Right atrium auricular region (tissue), 2 donors: Measurements from ENCODE around the gene ACOX3. TPM values are rescaled to one million over a fixed set of nuclear protein-coding genes. Genes with fewer than 3 reads are reported as not detected.

Experiments used
- DNase-seq: peaks from one replicate; pipeline ENCODE4 v3.0.0-alpha.2; 2019; ENCODE audit warnings: low spot score
- H3K27ac ChIP-seq, 2 donors: fragments of 200-600 bp; sonication (generic); 1 replicate in 1 of 2; 2 replicates in 1 of 2; pipeline ENCODE4 v1.5.1; 2016 to 2019
- H3K27me3 ChIP-seq, 2 donors: fragments of 200-600 bp; sonication (generic); one replicate each; pipeline versions ENCODE4 v1.5.1 to v1.6.0; 2017 to 2019
- H3K36me3 ChIP-seq: fragments of 200-600 bp; sonication (generic); one replicate; pipeline ENCODE4 v1.5.1; 2016
- H3K4me1 ChIP-seq, 2 donors: fragments of 200-600 bp; sonication (generic); one replicate each; pipeline versions ENCODE4 v1.5.1 to v1.6.0; 2017 to 2019
- H3K4me3 ChIP-seq, 2 donors: fragments of 200-600 bp; sonication (generic); 1 replicate in 1 of 2; 2 replicates in 1 of 2; pipeline ENCODE4 v1.5.1; 2017 to 2019; ENCODE audit warnings: mild to moderate bottlenecking in 1 of 2, moderate library complexity in 1 of 2
- H3K9me3 ChIP-seq, 2 donors: fragments of 200-600 bp; sonication (generic); one replicate each; pipeline ENCODE4 v1.5.1; 2019
- total RNA-seq, 2 donors: library from RNA; depleted of rRNA; stranded (reverse); fragments of >200 nt; gene quantifications; one replicate each; pipeline ENCODE4 v1.1.0, GENCODE V29; 2016
- TF ChIP-seq, protein P1 (sequence below), 2 donors: fragments of 200-600 bp; sonication (generic); IDR thresholded peaks; one replicate each; pipeline ENCODE4 v1.5.1; 2019; ENCODE audit warnings: antibody characterized with exemption in 2 of 2

The ACOX3 gene
- total RNA-seq, 2 donors from 2014 or later, result 66.9 to 68.8 TPM

DNA sequence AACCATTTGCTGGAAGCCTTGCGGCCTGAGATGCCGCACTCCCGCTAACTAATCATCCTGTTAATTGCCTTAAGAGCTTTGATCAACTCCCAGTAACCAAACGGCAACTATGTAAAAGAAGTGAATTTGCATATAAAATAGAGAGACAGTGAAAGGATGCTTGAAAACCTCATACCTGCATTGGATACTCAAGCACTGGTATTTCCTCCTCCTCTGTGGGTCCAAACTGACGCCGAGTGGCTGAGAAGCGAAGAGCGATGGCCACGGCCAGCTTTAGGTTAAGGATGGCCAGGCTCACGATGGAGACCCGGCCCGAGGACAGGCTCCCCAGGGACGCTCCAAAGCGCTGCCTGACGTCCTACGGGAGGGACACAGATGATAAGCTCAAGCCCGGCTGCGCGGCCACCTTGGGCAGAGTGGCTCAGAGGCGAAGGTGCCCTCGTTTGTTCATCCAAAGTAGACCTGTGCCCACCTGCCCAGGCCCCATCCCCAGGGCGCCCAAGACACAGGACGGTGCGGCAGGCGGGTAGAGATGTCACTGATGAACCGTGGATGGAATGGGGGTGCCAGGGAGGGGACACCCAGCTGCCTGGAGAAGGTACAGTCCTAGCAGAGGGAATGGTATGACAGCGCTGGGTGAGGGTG, 43.6 kb downstream of the ACOX3 start:
- H3K4me1 ChIP-seq, result peaks cover 0 to 47% of the 10 kb centered on the region in 2 donors

DNA sequence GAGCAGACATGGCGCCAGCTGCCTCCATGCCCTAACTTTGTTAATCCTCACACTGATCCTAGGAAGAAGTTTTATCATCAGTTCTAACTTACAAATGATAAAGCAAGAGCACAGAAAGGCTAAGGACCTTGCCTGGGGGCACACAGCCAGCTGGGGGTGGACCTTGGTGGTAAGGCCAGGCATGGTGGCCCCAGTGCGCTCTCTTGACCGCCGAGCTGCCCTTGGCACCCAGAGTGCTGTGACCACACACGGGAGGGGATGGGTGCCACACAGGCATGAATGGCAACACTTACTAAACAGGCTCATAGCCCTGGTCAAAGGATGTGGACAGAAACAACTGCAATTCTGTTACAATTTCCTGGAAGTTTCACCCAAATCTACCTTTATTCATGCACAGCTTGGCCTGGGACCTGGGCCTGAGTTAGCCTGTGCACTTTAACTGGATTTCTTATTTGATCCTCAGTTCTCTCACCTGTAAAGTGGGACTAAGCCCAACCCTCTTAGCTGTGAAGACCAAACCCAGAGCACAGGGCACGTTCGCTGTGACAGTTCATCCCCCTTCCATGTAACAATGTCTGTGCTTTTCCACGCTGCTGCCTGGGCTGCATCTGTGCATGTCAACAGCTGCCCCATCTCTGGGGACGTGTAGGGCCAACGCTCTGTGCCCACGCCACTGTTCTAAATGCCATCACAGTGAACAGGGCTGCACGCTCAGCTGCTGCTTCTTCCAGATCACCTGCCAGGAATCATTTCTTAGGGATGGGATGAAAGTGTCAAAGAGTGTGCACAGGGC, 44.8 kb downstream of the ACOX3 start:
- TF ChIP-seq, protein P1, sequence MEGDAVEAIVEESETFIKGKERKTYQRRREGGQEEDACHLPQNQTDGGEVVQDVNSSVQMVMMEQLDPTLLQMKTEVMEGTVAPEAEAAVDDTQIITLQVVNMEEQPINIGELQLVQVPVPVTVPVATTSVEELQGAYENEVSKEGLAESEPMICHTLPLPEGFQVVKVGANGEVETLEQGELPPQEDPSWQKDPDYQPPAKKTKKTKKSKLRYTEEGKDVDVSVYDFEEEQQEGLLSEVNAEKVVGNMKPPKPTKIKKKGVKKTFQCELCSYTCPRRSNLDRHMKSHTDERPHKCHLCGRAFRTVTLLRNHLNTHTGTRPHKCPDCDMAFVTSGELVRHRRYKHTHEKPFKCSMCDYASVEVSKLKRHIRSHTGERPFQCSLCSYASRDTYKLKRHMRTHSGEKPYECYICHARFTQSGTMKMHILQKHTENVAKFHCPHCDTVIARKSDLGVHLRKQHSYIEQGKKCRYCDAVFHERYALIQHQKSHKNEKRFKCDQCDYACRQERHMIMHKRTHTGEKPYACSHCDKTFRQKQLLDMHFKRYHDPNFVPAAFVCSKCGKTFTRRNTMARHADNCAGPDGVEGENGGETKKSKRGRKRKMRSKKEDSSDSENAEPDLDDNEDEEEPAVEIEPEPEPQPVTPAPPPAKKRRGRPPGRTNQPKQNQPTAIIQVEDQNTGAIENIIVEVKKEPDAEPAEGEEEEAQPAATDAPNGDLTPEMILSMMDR (IDR thresholded peaks at IDR 0.05), result no peak
- no peak for DNase-seq
- no peaks in the 10 kb centered on the region for H3K9me3 ChIP-seq
- peak overlapping the region in 1 of 2 donors; percentile 76 for H3K27ac ChIP-seq
- H3K4me1 ChIP-seq, result peaks cover 0 to 46% of the 10 kb centered on the region in 2 donors
- H3K36me3 ChIP-seq, result peaks cover 77% of the 10 kb centered on the region
- H3K27me3 ChIP-seq, result no peaks in the 10 kb centered on the region
- H3K4me3 ChIP-seq, result no peak overlapping the region

More for the DNA sequence above, 43.6 kb downstream of the ACOX3 start:
- no peaks in the 10 kb centered on the region for H3K9me3 ChIP-seq
- H3K4me3 ChIP-seq, result no peak overlapping the region
- H3K27me3 ChIP-seq, result no peaks in the 10 kb centered on the region
- H3K36me3 ChIP-seq, result peaks cover 72% of the 10 kb centered on the region
- H3K27ac ChIP-seq, result no peak overlapping the region
- TF ChIP-seq, protein P1 (IDR thresholded peaks at IDR 0.05), result no peak
- no peak for DNase-seq

DNA sequence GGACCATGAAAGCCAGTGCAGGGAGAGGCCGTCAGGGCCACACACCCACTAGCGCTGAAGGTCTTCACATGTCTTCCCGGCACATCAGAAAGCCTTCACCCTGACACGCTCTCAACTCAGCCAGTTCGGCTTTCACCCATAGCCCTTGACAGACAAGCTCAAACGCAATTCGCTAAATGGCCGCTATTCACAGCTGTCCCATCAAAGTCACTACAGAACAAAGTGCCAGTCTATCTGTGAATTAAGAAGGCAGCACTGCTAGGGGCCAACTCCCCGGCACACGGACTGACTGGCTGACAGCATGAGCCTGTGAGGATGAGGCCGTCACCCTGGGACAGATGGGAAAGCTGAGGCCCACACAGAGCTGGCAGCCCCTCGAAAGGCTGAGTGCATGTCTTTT, 45.7 kb downstream of the ACOX3 start:
- H3K4me3 ChIP-seq, result no peak overlapping the region
- H3K4me1 ChIP-seq, result peaks cover 0 to 46% of the 10 kb centered on the region in 2 donors
- peak overlapping the region; percentile 76 to 79 for H3K27ac ChIP-seq
- no peak for DNase-seq
- H3K27me3 ChIP-seq, result no peaks in the 10 kb centered on the region
- peaks cover 78% of the 10 kb centered on the region for H3K36me3 ChIP-seq
- no peaks in the 10 kb centered on the region for H3K9me3 ChIP-seq
- TF ChIP-seq, protein P1 (IDR thresholded peaks at IDR 0.05), result no peak

DNA sequence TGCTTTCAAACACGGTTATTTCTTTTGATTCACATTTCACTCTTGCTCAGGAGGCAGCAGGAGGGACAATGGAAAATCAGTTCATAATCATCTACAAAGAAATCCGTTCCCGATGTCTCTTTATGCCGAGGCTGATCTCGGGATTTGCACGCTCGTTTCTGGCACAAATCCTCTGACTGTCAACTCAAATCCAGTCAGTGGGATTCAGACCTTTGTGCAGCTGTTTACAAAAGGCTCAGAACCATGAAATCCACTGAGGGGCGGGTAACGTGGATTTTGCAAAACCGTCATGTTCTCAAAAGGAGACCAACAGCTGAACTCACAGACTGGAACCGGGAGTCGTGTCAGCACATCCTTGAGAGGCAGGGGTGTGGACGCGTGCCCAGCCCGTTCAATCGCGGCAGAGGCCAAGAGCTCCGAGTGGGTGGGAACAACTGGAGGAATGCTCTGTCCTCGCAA, 46.4 kb downstream of the ACOX3 start:
- Histone ChIP-seq H3K27ac (peak overlapping the region; percentile 76 to 79), H3K4me3 (no peak overlapping the region), H3K36me3 (peaks cover 78% of the 10 kb centered on the region), H3K27me3 (no peaks in the 10 kb centered on the region), H3K9me3 (no peaks in the 10 kb centered on the region), H3K4me1 (peaks cover 0 to 46% of the 10 kb centered on the region in 2 donors)
- peak; percentile 90 for DNase-seq
- TF ChIP-seq, protein P1 (IDR thresholded peaks at IDR 0.05), result no peak

DNA sequence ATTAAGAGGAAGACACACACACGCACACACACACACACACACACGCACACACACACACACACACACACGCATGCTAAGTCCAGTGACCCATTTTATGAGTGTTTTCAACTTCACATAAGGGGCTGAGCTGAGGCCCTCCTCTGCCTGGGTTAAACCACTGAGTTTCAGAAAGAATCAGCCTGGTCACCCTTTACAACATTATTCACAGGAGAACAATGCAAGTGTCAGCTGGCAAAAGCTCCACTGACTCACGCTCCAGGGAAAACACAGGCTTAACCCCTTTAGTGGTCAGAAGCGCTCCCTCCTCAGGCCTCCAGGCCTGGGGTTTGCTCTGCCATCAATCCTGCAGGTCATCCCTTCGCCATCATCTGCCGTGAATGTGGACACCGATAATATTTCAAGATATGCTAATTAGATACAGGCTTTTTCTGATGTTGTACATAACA, 46.9 kb downstream of the ACOX3 start:
- H3K27ac ChIP-seq, result peak overlapping the region; percentile 76 to 79
- no peaks in the 10 kb centered on the region for H3K27me3 ChIP-seq
- peaks cover 78% of the 10 kb centered on the region for H3K36me3 ChIP-seq
- peaks cover 0 to 46% of the 10 kb centered on the region in 2 donors for H3K4me1 ChIP-seq
- TF ChIP-seq, protein P1 (IDR thresholded peaks at IDR 0.05), result no peak
- no peaks in the 10 kb centered on the region for H3K9me3 ChIP-seq
- peak; percentile 88 for DNase-seq
- H3K4me3 ChIP-seq, result no peak overlapping the region
